GM23338 (cell line): ENCODE measurements around the gene TNF. TPM values are rescaled to one million over a fixed set of nuclear protein-coding genes. Genes with fewer than 3 reads are reported as not detected.
A peak's percentile ranks its signal among the peaks of the same experiment; 100 is the strongest.

ENCODE experiments used
- ATAC-seq: fragments of 200-7000 bp; cut with Tn5 transposase; 3 replicates; pipeline ENCODE4 v1.9.1; 2020
- DNase-seq: peaks from one replicate; pipeline ENCODE4 v3.0.0-alpha.2; 2015; ENCODE audit warnings: low spot score
- H2AFZ ChIP-seq: fragments of 200-600 bp; sonication (generic); 2 replicates; pipeline ENCODE4 v1.8.0; 2016; ENCODE audit warnings: antibody characterized with exemption, mild to moderate bottlenecking, moderate library complexity
- H3F3A ChIP-seq: fragments of 200-600 bp; sonication (generic); replicated peaks from 2 replicates; pipeline ENCODE4 v1.8.0; 2017; ENCODE audit warnings: antibody characterized with exemption, mixed run types, low read depth
- H3K27ac ChIP-seq: fragments of 200-600 bp; sonication (generic); 2 replicates; pipeline ENCODE4 v1.6.1; 2016; ENCODE audit warnings: low read depth
- H3K27me3 ChIP-seq: fragments of 200-600 bp; sonication (generic); 2 replicates; pipeline ENCODE4 v1.8.0; 2016; ENCODE audit warnings: mild to moderate bottlenecking, mixed run types, moderate library complexity; ENCODE audit not compliant: insufficient read depth
- H3K36me3 ChIP-seq: fragments of 200-600 bp; sonication (generic); 2 replicates; pipeline ENCODE4 v1.8.0; 2016; ENCODE audit warnings: mild to moderate bottlenecking; ENCODE audit not compliant: insufficient read depth
- H3K4me1 ChIP-seq: fragments of 200-600 bp; sonication (generic); 2 replicates; pipeline ENCODE4 v1.8.0; 2016; ENCODE audit warnings: mild to moderate bottlenecking, moderate library complexity; ENCODE audit not compliant: insufficient read depth
- H3K4me2 ChIP-seq: fragments of 200-600 bp; sonication (generic); 2 replicates; pipeline ENCODE4 v1.7.1; 2017; ENCODE audit warnings: mixed run types
- H3K4me3 ChIP-seq: fragments of 200-600 bp; sonication (generic); 2 replicates; pipeline ENCODE4 v1.6.1; 2016; ENCODE audit warnings: mixed run types
- H3K79me2 ChIP-seq: fragments of 200-600 bp; sonication (generic); replicated peaks from 2 replicates; pipeline ENCODE4 v1.8.0; 2017; ENCODE audit warnings: mild to moderate bottlenecking; ENCODE audit not compliant: insufficient read depth
- H3K9me2 ChIP-seq: fragments of 200-600 bp; sonication (generic); 2 replicates; pipeline ENCODE4 v1.8.0; 2017; ENCODE audit not compliant: insufficient read depth
- H4K20me1 ChIP-seq: fragments of 200-600 bp; sonication (generic); replicated peaks from 2 replicates; pipeline ENCODE4 v1.8.0; 2017; ENCODE audit warnings: mild to moderate bottlenecking; ENCODE audit not compliant: insufficient read depth
- H3K27ac Mint-ChIP-seq: 2 replicates; pipeline ENCODE4 v1.8.0; 2020; ENCODE audit warnings: inconsistent platforms, mild to moderate bottlenecking, moderate library complexity, mixed read lengths
- H3K27me3 Mint-ChIP-seq: 3 replicates; pipeline ENCODE4 v1.8.0; 2022; ENCODE audit warnings: low read depth, mild to moderate bottlenecking, moderate library complexity, mixed read lengths, inconsistent platforms; ENCODE audit not compliant: insufficient read depth, poor library complexity
- H3K36me3 Mint-ChIP-seq: 3 replicates; pipeline ENCODE4 v1.8.0; 2021; ENCODE audit warnings: low read depth, mild to moderate bottlenecking, inconsistent platforms, moderate library complexity, mixed read lengths
- H3K4me1 Mint-ChIP-seq: 3 replicates; pipeline ENCODE4 v1.8.0; 2020; ENCODE audit warnings: mild to moderate bottlenecking, inconsistent platforms, mixed read lengths
- H3K4me3 Mint-ChIP-seq: 3 replicates; pipeline ENCODE4 v1.8.0; 2021; ENCODE audit warnings: moderate library complexity, mild to moderate bottlenecking, inconsistent platforms, mixed read lengths
- H3K9me3 Mint-ChIP-seq: 3 replicates; pipeline ENCODE4 v1.8.0; 2020; ENCODE audit warnings: moderate library complexity, mild to moderate bottlenecking, inconsistent platforms, mixed read lengths
- CREB1 ChIP-seq: fragments of 250-450 bp; sonication (Bioruptor Pico); IDR thresholded peaks from 2 replicates; pipeline ENCODE4 v1.5.0; 2020; ENCODE audit warnings: low read depth, mild to moderate bottlenecking, moderate library complexity
- EZH2 ChIP-seq: fragments of 200-600 bp; sonication (generic); IDR thresholded peaks from one replicate; pipeline ENCODE4 v1.8.0; 2017; ENCODE audit warnings: antibody characterized with exemption, mild to moderate bottlenecking, low read depth; ENCODE audit not compliant: unreplicated experiment
- EZH2phosphoT487 ChIP-seq: fragments of 200-600 bp; sonication (generic); IDR thresholded peaks from one replicate; pipeline ENCODE4 v1.8.1; 2018; ENCODE audit warnings: antibody characterized with exemption; ENCODE audit not compliant: unreplicated experiment
- JUNB ChIP-seq: IDR thresholded peaks from one replicate; pipeline ENCODE4 v1.6.1; 2016; ENCODE audit warnings: antibody characterized with exemption; ENCODE audit not compliant: unreplicated experiment
- NANOG ChIP-seq: IDR thresholded peaks from 2 replicates; pipeline ENCODE4 v1.6.1; 2016; ENCODE audit warnings: antibody characterized with exemption, borderline replicate concordance
- POLR2AphosphoS5 ChIP-seq: IDR thresholded peaks from 2 replicates; pipeline ENCODE4 v1.6.1; 2016; ENCODE audit warnings: antibody characterized with exemption, low read depth
- REST ChIP-seq: IDR thresholded peaks from one replicate; pipeline ENCODE4 v1.6.1; 2018; ENCODE audit warnings: antibody characterized with exemption; ENCODE audit not compliant: unreplicated experiment
- STAT1 ChIP-seq: IDR thresholded peaks from one replicate; pipeline ENCODE4 v1.6.1; 2016; ENCODE audit warnings: antibody characterized with exemption; ENCODE audit not compliant: unreplicated experiment
- ZNF114 ChIP-seq: fragments of 250-450 bp; sonication (Bioruptor Pico); IDR thresholded peaks from 2 replicates; pipeline ENCODE4 v1.5.0; 2020; ENCODE audit warnings: mild to moderate bottlenecking, moderate library complexity
- ZNF331 ChIP-seq: fragments of 250-450 bp; sonication (Bioruptor Pico); IDR thresholded peaks from 2 replicates; pipeline ENCODE4 v1.5.0; 2020; ENCODE audit warnings: low read depth, mild to moderate bottlenecking, moderate library complexity
- polyA plus RNA-seq: library from polyadenylated mRNA; unstranded; fragments of >200 nt; fragmentation: Nextera tagmentation; extraction: Ambion mirVana; gene quantifications from 2 replicates; pipeline ENCODE4 v1.2.1, GENCODE V29; 2016
- total RNA-seq: library from RNA; depleted of rRNA; stranded (reverse); fragments of >200 nt; shearing (Covaris generic); gene quantifications from 2 replicates; pipeline ENCODE4 v1.2.3, GENCODE V29; 2014
- TF ChIP-seq, protein P1 (sequence below): fragments of 250-450 bp; sonication (Bioruptor Pico); IDR thresholded peaks from 2 replicates; pipeline ENCODE4 v1.5.0; 2020; ENCODE audit warnings: mild to moderate bottlenecking, moderate library complexity
- TF ChIP-seq, protein P2 (sequence below): IDR thresholded peaks from 2 replicates; pipeline ENCODE4 v1.6.1; 2016; ENCODE audit warnings: antibody characterized with exemption

The TNF gene
- total and polyA plus RNA-seq, 2 experiments from 2014 or later: 0.11 TPM; not detected in 1

- TF ChIP-seq, protein P1, sequence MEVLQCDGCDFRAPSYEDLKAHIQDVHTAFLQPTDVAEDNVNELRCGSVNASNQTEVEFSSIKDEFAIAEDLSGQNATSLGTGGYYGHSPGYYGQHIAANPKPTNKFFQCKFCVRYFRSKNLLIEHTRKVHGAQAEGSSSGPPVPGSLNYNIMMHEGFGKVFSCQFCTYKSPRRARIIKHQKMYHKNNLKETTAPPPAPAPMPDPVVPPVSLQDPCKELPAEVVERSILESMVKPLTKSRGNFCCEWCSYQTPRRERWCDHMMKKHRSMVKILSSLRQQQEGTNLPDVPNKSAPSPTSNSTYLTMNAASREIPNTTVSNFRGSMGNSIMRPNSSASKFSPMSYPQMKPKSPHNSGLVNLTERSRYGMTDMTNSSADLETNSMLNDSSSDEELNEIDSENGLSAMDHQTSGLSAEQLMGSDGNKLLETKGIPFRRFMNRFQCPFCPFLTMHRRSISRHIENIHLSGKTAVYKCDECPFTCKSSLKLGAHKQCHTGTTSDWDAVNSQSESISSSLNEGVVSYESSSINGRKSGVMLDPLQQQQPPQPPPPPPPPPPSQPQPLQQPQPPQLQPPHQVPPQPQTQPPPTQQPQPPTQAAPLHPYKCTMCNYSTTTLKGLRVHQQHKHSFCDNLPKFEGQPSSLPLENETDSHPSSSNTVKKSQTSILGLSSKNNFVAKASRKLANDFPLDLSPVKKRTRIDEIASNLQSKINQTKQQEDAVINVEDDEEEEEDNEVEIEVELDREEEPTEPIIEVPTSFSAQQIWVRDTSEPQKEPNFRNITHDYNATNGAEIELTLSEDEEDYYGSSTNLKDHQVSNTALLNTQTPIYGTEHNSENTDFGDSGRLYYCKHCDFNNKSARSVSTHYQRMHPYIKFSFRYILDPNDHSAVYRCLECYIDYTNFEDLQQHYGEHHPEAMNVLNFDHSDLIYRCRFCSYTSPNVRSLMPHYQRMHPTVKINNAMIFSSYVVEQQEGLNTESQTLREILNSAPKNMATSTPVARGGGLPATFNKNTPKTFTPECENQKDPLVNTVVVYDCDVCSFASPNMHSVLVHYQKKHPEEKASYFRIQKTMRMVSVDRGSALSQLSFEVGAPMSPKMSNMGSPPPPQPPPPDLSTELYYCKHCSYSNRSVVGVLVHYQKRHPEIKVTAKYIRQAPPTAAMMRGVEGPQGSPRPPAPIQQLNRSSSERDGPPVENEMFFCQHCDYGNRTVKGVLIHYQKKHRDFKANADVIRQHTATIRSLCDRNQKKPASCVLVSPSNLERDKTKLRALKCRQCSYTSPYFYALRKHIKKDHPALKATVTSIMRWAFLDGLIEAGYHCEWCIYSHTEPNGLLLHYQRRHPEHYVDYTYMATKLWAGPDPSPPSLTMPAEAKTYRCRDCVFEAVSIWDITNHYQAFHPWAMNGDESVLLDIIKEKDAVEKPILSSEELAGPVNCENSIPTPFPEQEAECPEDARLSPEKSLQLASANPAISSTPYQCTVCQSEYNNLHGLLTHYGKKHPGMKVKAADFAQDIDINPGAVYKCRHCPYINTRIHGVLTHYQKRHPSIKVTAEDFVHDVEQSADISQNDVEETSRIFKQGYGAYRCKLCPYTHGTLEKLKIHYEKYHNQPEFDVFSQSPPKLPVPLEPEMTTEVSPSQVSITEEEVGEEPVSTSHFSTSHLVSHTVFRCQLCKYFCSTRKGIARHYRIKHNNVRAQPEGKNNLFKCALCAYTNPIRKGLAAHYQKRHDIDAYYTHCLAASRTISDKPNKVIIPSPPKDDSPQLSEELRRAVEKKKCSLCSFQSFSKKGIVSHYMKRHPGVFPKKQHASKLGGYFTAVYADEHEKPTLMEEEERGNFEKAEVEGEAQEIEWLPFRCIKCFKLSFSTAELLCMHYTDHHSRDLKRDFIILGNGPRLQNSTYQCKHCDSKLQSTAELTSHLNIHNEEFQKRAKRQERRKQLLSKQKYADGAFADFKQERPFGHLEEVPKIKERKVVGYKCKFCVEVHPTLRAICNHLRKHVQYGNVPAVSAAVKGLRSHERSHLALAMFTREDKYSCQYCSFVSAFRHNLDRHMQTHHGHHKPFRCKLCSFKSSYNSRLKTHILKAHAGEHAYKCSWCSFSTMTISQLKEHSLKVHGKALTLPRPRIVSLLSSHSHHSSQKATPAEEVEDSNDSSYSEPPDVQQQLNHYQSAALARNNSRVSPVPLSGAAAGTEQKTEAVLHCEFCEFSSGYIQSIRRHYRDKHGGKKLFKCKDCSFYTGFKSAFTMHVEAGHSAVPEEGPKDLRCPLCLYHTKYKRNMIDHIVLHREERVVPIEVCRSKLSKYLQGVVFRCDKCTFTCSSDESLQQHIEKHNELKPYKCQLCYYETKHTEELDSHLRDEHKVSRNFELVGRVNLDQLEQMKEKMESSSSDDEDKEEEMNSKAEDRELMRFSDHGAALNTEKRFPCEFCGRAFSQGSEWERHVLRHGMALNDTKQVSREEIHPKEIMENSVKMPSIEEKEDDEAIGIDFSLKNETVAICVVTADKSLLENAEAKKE (CRISPR knock-in tag): no peak
- TF ChIP-seq NANOG (no peak), EZH2 (no peak), JUNB (no peak), ZNF114 (CRISPR knock-in tag) (no peak), CREB1 (no peak), ZNF331 (no peak)
Observed at GRCh38 chr6:31579119-31579505, 3.7 kb downstream of the TNF start (continued).

DNA sequence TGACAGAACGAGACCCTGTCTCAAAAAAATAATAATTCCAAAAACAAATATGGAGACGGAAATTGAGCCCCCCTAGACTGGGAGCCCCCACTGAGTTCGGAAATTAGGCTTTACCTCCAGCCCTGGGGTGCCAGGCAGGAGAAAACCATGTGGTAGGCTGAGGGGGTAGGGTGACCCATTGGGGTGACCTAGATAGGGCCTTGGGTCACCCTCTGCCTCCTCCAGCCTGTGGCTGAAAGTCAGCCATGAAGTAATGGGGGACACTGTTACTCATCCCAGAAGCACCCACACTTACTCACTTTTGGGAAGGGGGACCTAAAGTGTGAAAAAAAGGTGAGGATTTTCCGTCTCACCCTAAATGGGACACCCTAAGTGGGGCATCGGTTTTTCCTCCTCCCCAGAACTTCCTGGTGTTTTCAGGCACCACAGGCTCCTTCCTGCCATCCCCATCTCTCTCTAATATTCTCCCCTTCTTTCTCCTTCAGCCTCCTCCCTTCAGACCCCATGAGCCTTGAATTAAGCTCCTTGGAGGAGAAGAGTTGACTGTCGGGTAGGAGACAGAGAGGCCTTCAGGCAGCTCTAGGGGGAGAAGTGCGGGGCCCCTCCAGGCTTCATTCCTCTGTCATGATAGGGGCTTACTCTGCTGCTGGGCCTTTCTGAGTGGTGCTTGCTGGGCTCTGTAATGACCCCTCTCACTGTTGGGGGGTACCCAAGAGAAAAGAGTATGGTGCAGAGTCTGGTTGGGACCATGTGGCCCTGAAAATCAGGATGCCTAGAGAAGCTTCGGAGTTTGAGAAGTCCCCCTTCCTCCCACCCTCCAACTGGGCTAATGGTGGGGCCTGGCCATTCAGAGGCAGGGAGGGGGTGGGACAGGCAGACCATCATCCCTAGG, 4.4 kb downstream of the TNF start:
- H3K4me2 ChIP-seq: peak overlapping the region; percentile 96
- TF ChIP-seq STAT1: no peak
- TF ChIP-seq CREB1: no peak
- TF ChIP-seq POLR2AphosphoS5: no peak
- no peak for TF ChIP-seq JUNB
- no peak for TF ChIP-seq REST
- TF ChIP-seq, protein P2, sequence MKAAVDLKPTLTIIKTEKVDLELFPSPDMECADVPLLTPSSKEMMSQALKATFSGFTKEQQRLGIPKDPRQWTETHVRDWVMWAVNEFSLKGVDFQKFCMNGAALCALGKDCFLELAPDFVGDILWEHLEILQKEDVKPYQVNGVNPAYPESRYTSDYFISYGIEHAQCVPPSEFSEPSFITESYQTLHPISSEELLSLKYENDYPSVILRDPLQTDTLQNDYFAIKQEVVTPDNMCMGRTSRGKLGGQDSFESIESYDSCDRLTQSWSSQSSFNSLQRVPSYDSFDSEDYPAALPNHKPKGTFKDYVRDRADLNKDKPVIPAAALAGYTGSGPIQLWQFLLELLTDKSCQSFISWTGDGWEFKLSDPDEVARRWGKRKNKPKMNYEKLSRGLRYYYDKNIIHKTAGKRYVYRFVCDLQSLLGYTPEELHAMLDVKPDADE: no peak
- no peak for TF ChIP-seq EZH2
- TF ChIP-seq EZH2phosphoT487: no peak
- peaks cover 21% of the 10 kb centered on the region for H3K4me1 Mint-ChIP-seq
- no peaks in the 10 kb centered on the region for H3K9me2 ChIP-seq
- H3K27me3 Mint-ChIP-seq: peaks cover 41% of the 10 kb centered on the region
- H3K79me2 ChIP-seq: no peaks in the 10 kb centered on the region
- H3K4me1 ChIP-seq: peaks cover 4% of the 10 kb centered on the region; the same call in 1 of the 2 replicates
- H2AFZ ChIP-seq: peak overlapping the region; percentile 99
- H3K27me3 ChIP-seq: peaks cover 20% of the 10 kb centered on the region
- H3K4me3 Mint-ChIP-seq: peak overlapping the region; percentile 95
- H3K27ac ChIP-seq: no peak overlapping the region
- DNase-seq: no peak
- H3K36me3 ChIP-seq: no peaks in the 10 kb centered on the region
- no peaks in the 10 kb centered on the region for H3K36me3 Mint-ChIP-seq
- H3F3A ChIP-seq: no peaks in the 10 kb centered on the region
- no peaks in the 10 kb centered on the region for H4K20me1 ChIP-seq
- H3K4me3 ChIP-seq: peak overlapping the region; percentile 95
- peaks cover 3% of the 10 kb centered on the region; the same call in 2 of the 3 replicates for H3K9me3 Mint-ChIP-seq
- no peak for ATAC-seq
- no peak overlapping the region for H3K27ac Mint-ChIP-seq
